ENCODE data around the gene TMEM132D.

Gene TMEM132D

DNA sequence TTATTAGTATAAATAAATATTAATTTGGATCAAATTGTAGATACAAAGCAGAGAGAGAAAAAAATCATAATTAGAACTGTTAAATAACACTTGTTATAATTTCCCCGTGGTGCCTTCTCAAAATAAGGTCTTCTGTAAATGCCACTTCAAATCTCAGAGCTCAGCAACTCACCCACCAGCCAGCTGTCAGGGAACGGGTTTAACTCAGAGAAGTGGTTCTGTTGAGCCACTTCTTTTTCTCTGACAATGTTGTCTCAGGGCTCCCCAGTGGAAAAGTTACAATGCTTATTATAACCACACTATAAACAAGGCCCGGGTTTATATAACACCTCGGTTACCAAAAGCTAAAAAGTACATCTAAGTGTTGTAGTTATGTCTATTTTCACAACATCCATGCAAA, 598.0 kb downstream of the TMEM132D start:
- DNase-seq (ENCODE audit: insufficient read length) (no peak), FAIRE-seq (no peak)
- TF ChIP-seq TAF1 (IDR thresholded peaks at IDR 0.05; ENCODE audit: borderline replicate concordance, low read depth, low read length) (no peak), POLR2A (IDR thresholded peaks at IDR 0.05; ENCODE audit: low read depth, low read length) (no peak), POLR2AphosphoS5 (IDR thresholded peaks at IDR 0.05; ENCODE audit: low read depth, low read length) (no peak)

DNA sequence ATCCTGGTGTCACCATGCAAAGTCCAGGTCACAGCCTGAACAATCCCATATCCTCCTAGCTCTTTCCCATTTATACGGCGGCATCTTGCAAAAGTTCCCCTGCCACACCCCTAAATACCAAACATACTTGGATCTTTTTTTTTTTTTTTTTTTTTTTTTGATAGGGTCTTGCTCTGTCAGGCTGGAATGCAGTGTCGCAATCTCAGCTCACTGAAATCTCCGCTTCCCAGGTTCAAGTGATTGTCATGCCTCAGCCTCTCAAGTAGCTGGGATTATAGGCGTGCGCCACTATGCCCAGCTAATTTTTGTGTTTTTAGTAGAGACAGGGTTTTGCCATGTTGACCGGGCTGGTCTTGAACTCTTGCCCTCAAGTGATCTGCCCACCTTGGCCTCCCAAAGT, 599.3 kb downstream of the TMEM132D start:
- FAIRE-seq (no peak), DNase-seq (ENCODE audit: insufficient read length) (no peak)
- no peak for TF ChIP-seq TAF1 (IDR thresholded peaks at IDR 0.05; ENCODE audit: borderline replicate concordance, low read depth, low read length)
- no peak for TF ChIP-seq POLR2A (IDR thresholded peaks at IDR 0.05; ENCODE audit: low read depth, low read length)
- TF ChIP-seq POLR2AphosphoS5 (IDR thresholded peaks at IDR 0.05; ENCODE audit: low read depth, low read length): no peak

DNA sequence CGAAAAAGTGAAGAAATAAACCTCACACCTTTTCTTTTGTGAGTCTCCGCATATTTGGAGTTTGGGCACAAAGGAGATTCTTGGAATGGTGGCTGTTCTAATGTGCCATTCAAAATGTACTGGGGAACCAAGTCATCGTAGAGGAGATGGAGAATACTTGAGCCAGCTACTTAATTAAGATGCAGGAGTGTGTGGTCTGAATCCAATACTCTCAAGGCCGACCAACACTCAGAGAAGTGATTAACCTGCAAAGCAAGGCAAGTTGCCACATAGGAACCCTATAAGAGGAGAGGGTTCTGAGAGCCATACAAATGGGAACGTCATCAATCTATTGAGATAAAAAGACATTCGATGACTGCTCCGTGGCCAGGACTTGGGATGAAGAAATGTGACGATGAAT, 603.8 kb downstream of the TMEM132D start:
- no peak for FAIRE-seq
- no peak for DNase-seq (ENCODE audit: insufficient read length)
- no peak for TF ChIP-seq TAF1 (IDR thresholded peaks at IDR 0.05; ENCODE audit: borderline replicate concordance, low read depth, low read length)
- no peak for TF ChIP-seq POLR2A (IDR thresholded peaks at IDR 0.05; ENCODE audit: low read depth, low read length)
- TF ChIP-seq POLR2AphosphoS5 (IDR thresholded peaks at IDR 0.05; ENCODE audit: low read depth, low read length): no peak

DNA sequence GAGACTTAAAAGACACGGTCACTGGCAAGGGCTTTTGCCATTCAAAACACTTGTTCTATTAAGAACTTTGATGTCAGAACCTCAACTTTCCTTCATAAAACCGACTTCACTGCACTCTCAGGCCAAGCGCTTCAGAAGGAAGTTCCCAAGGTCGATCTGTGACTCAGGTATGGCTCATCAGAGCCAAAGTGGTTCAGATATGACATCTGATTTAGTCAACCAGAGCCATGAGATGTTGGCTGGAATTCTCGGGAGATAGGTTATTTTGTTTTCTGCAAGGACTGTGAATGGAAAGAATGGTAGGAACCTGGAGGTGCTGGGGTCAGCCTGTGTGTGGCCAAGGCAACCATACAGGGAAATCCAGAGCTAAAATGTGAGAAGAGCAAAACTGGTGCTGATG, 604.9 kb downstream of the TMEM132D start:
- DNase-seq (ENCODE audit: insufficient read length) (no peak), FAIRE-seq (no peak)
- TF ChIP-seq POLR2A (IDR thresholded peaks at IDR 0.05; ENCODE audit: low read depth, low read length) (no peak), POLR2AphosphoS5 (IDR thresholded peaks at IDR 0.05; ENCODE audit: low read depth, low read length) (no peak), TAF1 (IDR thresholded peaks at IDR 0.05; ENCODE audit: borderline replicate concordance, low read depth, low read length) (no peak)

DNA sequence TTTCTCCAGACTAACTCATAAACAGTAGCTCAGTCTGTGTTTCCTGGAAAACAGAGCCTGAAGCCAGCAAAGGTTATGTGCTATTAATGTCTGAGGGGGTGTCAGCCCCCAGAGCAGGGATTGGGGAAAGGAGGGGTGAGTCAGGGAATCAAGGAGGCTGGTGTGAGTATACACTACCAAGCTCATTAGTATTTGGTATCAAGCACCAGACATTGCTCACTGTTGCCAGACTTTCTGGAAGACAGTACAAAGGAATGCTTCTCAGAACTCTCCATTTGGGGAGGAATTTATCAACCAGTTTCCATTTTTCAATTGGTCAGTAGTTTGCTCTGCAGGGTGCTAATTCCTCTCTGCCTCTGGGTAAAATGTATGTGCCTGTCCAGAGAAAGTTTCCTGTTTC, 607.2 kb downstream of the TMEM132D start:
- TF ChIP-seq POLR2A (IDR thresholded peaks at IDR 0.05; ENCODE audit: low read depth, low read length) (no peak), TAF1 (IDR thresholded peaks at IDR 0.05; ENCODE audit: borderline replicate concordance, low read depth, low read length) (no peak), POLR2AphosphoS5 (IDR thresholded peaks at IDR 0.05; ENCODE audit: low read depth, low read length) (no peak)
- DNase-seq (ENCODE audit: insufficient read length) (no peak), FAIRE-seq (no peak)

DNA sequence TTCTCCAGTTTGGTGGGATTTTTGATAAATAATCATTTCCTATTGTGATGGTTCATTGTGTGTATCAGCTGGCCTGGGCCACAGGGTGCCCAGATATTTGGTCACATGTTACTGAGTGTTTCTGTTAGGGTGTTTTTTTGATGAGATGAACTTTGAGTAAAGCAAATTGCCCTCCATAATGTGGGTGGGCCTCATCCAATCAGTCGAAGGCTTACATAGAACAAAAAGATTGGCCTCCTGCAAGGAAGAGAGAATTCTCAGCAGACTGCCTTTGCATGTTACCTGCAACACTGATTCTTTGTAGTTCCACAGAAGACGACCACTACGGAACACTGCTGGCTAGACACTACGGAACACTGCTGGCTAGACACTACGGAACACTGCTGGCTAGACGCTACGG, 609.0 kb downstream of the TMEM132D start:
- FAIRE-seq (no peak), DNase-seq (ENCODE audit: insufficient read length) (no peak)
- TF ChIP-seq TAF1 (IDR thresholded peaks at IDR 0.05; ENCODE audit: borderline replicate concordance, low read depth, low read length) (no peak), POLR2A (IDR thresholded peaks at IDR 0.05; ENCODE audit: low read depth, low read length) (no peak), POLR2AphosphoS5 (IDR thresholded peaks at IDR 0.05; ENCODE audit: low read depth, low read length) (no peak)

DNA sequence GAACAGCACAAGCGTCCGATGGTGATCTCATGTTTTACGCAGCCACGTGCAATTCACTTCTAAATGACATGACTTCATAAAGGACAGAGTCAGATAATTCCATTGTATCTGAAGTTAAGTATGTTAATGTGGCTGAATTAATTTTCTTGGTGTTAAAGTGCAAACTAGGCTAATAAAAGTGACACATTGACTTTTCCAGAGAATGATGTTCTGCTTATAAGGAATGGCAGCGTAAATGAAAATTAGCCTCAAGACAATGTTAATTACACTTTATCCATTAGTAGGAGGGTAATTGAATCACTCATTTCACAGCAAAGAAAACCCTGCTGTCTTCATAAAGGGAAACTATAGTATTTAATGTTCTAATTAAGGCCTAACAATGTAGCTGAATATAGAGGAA, 624.1 kb downstream of the TMEM132D start:
- TF ChIP-seq POLR2A (IDR thresholded peaks at IDR 0.05; ENCODE audit: low read depth, low read length) (no peak), TAF1 (IDR thresholded peaks at IDR 0.05; ENCODE audit: borderline replicate concordance, low read depth, low read length) (no peak)
- DNase-seq (ENCODE audit: insufficient read length): no peak
- FAIRE-seq: no peak

DNA sequence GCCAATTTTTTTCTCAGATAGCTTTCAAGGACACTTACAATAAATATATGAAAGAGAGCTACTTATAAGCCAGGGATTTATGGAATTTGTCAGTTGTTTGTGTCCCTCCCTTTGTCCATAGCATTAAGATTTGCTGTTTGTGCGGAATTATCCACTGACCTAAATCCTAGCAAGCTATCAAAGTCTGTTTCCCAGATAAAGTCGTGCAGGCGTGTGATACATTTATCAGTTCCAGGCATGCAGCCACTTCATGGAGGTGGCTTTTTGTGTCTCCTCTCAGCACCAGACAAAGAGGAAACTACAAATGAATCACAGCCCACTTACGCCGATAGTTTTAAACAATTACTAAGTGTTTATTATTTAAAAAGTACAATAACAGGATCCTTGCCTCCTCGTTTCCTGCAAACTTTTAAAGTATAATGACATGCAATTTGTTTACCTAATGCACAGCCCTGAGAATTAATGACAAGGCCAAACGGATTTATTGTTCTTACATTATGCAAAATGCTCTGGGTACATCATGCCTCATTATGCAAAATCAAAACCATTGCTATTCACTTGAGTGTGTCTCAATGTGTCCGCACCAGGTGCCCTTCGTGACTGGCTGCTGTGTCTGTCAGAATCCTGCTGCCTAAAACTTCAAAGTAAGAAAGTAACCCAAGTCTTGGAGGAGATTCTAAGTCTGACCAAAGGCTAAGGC, 627.3 kb downstream of the TMEM132D start:
- DNase-seq (ENCODE audit: insufficient read length): no peak
- TF ChIP-seq TAF1 (IDR thresholded peaks at IDR 0.05; ENCODE audit: borderline replicate concordance, low read depth, low read length) (no peak), POLR2AphosphoS5 (IDR thresholded peaks at IDR 0.05; ENCODE audit: low read depth, low read length) (no peak), POLR2A (IDR thresholded peaks at IDR 0.05; ENCODE audit: low read depth, low read length) (no peak)
- FAIRE-seq: no peak

DNA sequence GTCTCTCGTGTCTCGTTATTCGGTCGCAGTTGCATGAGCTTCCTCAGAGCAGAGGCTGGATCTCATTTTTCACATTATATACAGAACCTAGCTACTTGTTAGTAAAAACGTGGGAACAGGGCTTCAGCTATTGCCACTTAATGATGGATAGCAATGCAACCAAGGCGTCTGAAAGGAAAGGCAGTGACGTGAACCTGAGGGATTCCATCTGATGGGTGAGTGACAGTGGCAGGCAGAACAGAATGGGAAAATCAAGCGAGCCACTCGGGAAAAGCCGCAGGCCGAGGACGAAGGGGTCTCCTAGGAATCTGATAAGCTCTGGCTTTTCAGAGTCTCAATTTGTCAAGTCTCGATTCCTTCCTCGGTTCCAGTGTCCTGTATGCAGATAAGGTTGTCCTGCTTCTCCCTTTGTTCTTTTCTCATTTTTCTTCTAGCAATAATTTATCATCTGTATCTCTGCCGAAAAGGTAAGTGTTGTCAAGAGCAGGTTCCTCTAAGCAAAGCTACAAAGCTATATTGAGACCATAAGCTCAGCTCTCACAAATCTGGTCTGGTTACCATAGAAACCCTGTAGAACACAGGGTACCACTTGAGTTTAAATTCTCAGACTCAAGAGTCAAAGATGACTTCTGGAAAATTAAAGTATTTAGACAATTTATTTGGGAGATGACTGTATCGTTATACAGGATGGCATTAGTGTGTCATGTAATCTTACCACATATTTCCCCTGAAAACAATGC, 633.9 kb downstream of the TMEM132D start:
- no peak for DNase-seq (ENCODE audit: insufficient read length)
- no peak for FAIRE-seq
- no peak for TF ChIP-seq POLR2AphosphoS5 (IDR thresholded peaks at IDR 0.05; ENCODE audit: low read depth, low read length)
- TF ChIP-seq TAF1 (IDR thresholded peaks at IDR 0.05; ENCODE audit: borderline replicate concordance, low read depth, low read length): no peak
- TF ChIP-seq POLR2A (IDR thresholded peaks at IDR 0.05; ENCODE audit: low read depth, low read length): no peak

DNA sequence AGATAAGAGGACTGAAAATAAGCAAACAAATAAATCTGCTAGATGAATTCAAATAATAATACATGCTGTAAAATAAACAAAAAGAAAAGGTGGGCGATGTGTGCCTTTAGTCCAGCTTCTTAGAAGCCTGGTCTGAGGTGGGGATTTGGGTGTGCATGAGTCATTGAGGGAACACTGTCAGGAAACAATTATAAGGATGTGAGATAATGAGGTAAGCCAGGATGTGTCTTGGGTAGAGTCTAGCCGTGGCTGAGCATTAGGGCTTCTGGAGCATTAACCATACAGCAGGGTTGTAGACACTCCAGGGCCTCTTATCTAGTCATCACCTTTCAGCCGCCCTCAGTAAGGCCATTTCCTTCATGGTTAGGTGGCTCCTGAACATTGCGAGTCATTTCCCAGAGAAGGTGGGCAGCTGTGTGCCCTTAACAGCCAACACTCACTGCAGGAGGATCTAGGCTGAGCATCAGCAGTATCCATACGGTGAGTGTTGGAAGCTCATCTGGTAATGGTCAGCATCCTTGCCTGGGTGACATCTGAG, 645.0 kb downstream of the TMEM132D start:
- TF ChIP-seq TAF1 (IDR thresholded peaks at IDR 0.05; ENCODE audit: borderline replicate concordance, low read depth, low read length): no peak
- TF ChIP-seq POLR2A (IDR thresholded peaks at IDR 0.05; ENCODE audit: low read depth, low read length): no peak
- no peak for TF ChIP-seq POLR2AphosphoS5 (IDR thresholded peaks at IDR 0.05; ENCODE audit: low read depth, low read length)
- DNase-seq (ENCODE audit: insufficient read length) (no peak), FAIRE-seq (no peak)

DNA sequence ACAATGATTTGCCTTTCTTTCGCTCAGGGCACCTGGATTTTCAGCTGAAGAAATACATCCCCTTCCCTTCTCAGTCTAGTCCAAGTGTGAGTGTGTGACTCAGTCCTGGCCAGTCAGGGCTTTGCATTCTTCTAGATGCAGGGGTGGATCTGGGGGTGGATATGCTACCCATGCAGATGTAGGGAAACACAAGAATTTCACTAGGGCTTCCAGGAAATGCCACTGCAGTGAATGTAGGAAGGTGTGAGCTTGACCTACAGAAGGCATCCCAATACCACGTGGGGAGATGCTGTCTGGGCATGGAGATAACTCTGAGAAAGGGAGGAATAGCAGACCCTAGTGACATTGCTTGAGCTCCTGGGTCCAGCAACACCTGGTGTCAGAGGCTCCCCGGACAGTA, 646.3 kb downstream of the TMEM132D start:
- no peak for FAIRE-seq
- TF ChIP-seq TAF1 (IDR thresholded peaks at IDR 0.05; ENCODE audit: borderline replicate concordance, low read depth, low read length) (no peak), POLR2AphosphoS5 (IDR thresholded peaks at IDR 0.05; ENCODE audit: low read depth, low read length) (no peak), POLR2A (IDR thresholded peaks at IDR 0.05; ENCODE audit: low read depth, low read length) (no peak)

DNA sequence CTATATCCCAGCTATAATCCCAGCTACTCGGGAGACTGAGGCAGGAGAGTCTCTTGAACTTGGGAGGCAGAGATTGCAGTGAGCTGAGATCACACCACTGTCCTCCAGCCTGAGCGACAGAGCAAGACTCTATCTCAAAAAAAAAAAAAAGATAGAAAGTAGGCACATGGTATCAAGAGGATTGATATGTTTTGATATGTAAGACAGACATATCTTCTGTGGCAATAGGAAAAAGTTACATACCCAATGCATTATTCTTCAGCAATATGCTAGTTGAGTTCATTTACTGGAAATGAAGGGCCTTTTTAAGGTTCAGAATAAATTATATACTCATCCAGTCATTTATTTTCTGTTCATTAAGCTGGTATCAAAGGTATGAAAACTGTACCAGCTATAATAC, 657.2 kb downstream of the TMEM132D start:
- DNase-seq (ENCODE audit: insufficient read length) (no peak), FAIRE-seq (no peak)
- TF ChIP-seq POLR2AphosphoS5 (IDR thresholded peaks at IDR 0.05; ENCODE audit: low read depth, low read length) (no peak), TAF1 (IDR thresholded peaks at IDR 0.05; ENCODE audit: borderline replicate concordance, low read depth, low read length) (no peak), POLR2A (IDR thresholded peaks at IDR 0.05; ENCODE audit: low read depth, low read length) (no peak)

More for the DNA sequence above, 646.3 kb downstream of the TMEM132D start:
- no peak for DNase-seq (ENCODE audit: insufficient read length)

Data from GM12892 (cell line).